Superior temporal gyrus (tissue), 1 donor: Measurements from ENCODE around the gene CBARP.

Source experiments
- DNase-seq: peaks from one replicate; pipeline ENCODE4 v3.0.0-alpha.2; 2016; ENCODE audit errors: extremely low spot score

The CBARP gene, protein sequence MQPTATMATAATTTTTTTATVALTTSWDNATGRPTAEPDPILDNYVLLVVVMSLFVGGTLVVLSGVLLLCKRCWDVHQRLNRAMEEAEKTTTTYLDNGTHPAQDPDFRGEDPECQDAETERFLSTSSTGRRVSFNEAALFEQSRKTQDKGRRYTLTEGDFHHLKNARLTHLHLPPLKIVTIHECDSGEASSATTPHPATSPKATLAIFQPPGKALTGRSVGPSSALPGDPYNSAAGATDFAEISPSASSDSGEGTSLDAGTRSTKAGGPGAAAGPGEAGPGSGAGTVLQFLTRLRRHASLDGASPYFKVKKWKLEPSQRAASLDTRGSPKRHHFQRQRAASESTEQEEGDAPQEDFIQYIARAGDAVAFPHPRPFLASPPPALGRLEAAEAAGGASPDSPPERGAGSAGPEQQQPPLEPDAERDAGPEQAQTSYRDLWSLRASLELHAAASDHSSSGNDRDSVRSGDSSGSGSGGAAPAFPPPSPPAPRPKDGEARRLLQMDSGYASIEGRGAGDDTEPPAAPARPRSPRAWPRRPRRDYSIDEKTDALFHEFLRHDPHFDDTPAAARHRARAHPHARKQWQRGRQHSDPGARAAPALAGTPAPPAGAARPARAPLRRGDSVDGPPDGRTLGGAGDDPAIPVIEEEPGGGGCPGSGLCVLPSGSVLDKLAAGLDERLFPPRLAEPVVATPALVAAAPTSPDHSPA

DNA sequence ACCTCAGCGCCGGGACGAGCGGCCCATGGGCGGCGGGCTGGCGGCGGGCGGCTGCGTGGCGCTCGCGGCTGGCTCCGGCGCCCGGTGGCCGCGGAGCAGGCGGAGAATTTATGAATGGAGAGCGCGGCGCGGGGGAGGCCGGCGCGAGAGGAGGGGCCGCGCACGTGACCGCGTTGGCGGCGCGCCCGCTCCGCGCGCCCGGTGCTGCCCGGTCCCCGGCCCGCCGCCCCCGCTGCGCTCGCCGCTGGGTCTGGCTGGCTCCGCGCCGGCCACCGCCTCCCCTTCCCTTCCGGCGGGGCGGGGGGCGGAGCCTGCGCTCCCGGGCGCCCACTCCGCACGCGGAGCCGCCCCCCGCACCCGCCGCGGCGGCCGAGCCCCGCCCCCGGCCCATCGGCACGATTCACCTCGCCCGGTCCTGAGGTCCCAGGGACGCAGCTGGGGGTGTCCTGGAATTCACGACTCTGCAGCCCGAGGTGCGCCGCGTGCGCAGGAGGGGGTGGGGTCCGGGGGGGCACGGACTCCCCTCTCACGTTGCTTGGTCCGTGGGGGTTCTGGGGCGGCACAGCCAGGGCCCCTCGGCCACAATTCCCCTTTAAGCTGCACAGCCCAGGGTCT is at the start of gene CBARP:
CBARP (minus strand) TSS at position 252 of the 615 bp plus-strand sequence. CDS start 1,905 bp downstream, outside the sequence.
- DNase-seq = no peak

DNA sequence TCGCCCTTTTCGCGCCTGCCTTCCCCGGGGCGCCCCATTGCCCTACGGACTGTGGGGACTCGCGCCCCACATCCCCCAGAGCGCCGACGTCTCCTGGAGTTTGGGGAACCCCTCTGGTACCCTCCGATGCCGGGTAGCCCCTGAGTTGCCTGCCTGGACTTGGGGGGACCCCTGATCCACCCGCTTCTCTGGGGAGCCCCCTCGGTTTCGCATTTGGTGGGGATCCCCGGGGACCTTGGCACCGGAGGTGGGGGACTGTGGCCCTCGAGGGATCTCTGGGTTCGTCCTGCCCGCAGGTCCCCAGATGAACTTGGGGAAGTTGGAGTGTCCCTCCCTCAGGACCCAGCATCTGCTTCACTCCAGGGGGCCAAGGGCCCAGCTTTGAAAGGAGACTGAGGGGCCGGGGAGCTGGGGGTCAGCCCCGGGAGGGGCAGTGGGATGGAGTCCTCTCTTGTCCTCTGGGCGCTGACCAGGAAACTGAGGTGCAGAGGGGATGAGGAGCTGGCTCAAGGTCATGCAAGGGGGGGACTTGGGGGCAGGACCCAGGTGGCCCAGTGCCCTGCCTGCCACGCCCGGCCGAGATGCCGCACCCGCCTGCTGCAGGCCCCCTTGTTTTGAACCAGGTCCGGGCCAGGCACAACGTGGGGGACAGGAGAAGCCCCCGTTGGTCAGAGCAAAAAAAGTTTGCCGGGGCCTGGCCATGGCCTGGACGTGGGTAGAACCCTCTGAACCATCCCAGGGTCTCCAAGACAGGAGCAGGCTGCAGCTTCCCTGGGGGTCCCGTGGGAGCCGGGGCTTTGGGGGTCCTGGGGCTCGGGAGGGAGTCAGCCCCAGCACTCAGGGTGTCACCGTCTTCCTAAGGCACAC is 48.9 kb upstream of the CBARP start:
- DNase-seq = no peak

DNA sequence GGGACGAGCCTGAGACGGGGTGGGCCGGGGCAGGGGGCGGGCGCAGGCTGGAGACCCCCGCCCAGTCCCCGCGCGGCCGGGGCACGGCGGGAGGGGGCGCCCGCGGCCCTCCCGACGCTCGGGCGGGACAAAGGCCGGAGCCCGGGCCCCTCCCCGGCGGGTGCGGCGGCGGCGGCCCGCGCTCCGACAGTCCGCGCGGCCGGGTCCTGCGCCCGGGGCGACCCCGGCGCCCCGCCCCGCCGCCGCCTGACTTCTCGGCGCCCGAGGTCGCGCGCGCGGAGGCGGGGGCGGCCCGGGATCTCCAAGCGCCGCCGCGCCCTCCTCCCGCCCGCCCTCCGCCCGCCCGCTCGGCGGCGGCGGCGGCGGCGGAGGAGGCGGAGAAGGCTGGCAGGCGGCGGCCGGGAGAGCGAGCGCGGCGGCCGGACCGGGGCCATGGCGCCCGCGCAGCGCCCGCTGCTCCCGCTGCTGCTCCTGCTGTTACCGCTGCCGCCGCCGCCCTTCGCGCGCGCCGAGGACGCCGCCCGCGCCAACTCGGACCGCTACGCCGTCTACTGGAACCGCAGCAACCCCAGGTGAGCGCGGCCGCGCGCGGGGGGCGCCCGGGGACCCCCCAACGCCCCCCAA is 48.0 kb upstream of the CBARP start, which contains the start of gene EFNA2:
EFNA2 (plus strand) TSS at position 137 of the 624 bp plus-strand sequence; CDS start at position 433, 296 bp downstream.
- no peak for DNase-seq

DNA sequence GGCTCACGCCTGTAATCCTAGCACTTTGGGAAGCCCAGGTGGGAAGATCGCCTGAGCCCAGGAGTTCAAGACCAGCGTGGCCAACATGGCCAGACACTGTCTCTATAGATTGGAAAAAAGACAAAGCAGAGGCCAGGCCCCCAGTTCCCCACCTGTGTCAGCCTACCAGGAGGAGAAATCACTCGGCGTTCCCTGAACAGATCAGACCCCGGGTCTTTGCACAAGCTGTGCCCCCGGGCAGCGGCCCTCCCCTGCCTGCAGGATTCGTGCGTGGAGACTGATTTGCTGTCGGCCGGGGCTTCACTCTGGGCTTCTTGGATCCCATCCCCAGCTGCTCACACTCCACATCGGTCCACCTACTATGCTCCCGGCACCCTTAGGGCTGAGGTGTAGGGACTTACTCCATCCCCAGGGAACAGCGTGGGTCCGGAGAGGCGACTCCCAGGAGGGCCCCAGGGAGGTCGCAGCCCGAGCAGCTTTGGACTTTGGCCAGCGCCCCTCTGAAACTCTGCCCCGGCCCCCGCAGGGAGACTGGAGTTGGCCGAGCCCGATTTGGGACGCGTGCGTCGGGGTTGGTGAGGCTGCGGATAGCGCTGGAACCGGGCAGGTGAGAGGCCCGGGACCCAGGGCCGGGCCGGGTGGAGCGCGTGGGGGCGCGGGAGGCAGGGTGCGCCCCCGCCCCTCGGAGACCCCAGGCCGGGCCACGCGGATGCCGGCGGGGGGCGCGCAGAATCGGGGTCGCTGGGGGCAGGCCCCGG is 47.4 kb upstream of the CBARP start:
- no peak for DNase-seq

DNA sequence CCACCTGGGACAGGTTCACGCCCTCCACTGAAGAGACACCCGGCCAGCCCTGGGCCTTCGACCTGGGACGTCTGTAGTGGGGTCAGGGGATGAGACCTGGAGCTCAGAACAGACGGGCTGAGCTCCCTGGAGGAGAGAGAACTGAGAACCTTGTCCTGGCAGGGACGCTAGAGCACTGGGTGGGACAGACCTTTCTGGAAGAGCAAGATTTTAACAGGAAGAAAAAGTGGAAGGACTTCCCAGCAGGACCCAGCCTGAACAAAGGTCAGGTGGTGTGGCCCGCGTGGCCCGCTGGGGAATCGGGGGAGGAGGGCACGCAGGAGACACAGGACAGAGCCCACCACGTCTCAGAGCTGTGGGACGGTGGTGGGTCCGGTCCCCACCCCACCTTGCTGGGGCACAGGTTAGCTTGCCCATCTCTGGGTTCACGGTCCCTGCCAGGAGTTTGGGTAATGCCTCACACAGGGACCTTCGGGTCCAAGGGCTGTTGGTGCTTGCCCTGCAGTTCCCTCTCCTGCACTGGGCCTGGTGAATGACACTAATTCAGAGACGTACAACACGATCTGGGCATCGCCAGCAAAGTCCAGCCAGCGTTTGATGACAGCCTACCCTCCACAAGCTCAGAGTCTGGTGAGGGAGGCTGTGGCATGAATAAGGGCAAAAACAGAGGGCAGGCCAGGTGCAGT is 46.6 kb upstream of the CBARP start:
- DNase-seq = no peak

DNA sequence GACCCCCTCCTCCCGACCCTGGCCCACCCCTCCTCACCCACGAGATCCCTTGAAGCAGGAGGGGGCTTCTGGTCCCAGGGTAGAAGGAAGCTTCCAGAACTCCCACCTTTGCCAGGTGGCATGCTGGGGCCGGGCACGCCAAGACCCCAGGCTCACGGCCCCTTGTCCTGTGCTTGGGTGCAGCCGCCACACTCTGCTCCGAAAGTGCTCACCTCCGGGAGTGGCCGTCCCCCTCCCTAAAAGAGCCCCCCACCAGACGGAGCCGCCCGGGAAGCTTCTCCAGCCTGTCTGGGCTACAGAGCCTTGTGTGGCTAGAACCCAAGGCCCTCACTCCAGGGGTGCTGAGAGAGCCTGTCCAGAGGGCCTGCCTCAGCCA is 46.1 kb upstream of the CBARP start:
- no peak for DNase-seq

DNA sequence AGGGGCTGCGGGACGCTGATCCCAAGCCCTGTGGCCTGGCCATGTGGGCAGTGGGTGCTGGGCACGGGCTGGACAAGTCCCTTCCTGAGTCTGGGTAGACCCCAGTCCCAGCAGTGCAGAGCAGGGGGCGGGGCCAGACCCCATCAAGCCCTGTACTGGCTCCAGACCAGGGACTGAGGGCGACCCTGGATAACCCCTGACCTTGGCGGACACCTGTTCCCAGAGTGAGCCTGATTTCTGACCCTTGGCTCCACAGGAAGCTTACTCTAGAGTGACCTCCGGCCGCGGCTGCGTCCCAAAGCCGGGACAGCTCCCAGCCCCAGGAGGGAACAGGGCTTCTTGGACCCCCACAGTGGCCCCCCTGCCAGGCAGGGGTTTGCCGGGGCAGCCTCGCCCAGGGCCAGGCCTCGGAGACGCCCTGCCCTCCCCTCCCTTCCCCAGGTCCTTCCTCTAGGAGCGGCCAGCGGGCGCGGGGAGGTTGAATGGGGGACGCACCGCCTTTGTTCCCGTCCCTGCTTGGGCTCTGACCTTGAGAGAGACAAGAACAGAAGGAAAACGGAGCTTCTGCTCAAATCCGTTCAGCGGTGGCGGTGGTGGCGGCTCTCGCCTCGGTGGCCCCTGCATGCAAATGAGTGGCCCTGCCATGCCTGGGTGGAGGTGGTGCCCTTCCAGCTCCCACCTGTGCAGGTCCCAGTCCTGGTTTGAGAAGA is 45.6 kb upstream of the CBARP start:
- no peak for DNase-seq

DNA sequence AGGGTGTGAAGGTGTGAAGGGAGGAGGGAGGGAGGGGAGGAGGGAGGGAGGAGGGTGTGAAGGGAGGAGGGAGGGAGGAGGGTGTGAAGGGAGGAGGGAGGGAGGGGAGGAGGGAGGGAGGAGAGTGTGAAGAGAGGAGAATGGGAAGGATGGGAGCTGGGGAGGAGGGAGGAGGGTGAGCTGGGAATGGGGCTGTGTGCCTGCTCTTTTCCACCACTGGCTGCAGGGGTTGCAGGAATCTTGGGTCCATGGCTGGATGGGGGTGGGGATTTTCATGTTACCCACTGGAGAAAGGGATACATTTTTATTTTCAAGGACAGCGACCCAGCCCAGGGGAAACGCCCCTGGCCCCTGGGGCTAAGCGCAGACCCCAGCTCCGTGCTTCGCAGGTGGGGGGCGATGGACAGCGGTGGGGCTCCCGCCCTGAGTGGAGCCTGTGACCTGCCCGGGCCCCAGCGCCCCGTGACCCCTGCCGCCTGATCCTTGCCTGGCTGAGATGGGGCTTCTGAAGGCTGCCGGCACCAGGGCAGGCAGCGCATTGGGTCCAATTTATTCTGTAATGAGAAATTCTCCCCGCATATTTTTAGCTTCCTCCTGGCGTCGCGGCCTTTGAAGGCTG is 44.9 kb upstream of the CBARP start:
- no peak for DNase-seq

DNA sequence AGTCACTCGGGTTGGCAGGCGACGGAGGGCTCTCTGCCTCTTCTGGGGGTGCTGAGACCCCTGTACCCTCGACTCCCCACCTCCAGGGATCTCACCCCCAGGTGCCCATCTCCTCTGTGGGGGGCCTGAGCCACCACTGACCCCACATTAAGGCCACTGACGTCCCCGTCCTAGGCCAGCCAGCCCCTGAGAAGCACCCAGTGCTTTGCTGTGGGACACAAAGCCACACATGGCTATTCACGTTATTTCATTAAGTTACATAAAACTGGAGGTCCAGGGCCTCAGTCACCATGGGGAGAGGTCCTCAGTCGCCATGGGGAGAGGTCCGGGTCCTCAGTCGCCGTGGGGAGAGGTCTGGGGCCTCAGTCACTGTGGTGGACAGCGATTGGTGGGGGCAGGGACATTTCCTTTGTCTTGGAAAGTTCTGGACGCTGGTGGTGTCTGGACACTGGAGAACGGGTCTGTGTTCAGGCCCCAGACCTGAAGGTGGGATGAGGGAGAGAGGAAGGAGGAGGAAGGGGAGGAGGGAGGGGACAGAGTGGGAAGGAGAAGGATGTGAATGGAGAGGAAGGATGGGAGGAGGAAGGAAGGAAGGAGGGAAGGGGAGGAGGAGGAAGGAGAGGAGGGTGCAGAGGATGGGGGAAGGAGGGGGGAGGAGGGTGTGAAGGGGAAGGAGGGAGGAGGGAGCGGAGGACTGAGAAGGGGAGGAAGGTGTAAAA is 43.9 kb upstream of the CBARP start:
- no peak for DNase-seq

DNA sequence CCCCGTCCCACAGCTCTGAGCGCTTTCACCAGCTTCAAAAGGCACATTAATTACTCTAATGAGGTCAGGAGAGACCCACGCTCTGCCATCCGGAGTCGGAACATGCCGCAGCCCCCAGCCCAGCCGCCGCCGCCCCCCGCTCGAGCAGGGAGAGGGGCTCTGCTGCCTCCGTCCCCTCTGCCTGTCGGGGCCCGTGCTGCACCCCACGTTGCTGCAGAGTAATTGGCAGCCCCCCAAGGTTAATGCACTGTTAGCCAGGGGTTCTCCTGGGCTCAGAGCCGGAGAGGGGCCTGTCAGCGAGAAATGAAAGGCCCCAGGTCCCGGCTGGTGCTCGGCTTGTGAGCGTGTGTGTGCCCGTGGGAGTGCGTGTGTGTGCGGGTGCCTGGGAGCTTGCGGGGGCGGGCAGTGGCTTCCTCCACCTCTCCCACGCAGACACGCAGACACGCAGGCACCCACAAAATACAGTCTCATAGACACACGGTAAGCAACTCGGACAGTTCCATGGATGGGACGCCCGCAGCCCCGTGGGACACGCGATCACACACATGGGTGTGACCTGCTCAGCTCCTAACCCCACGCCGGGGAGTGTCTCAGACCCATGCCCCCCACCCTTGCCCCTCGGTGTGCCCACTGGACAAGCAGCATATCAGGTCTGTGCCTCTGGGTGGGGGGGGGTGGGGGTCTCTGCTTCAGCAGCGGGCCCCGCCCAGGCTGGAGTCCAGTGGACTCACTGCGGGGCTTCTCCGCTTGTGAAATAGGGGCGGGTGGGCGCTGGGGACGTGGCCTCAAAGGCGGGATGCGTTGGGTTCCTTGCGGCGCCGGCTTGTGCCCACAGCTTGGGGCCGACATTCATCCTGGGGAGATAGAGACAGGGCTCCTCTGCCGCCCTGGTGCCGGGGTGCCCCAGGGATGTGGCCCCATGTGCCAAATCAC is 43.1 kb upstream of the CBARP start:
- no peak for DNase-seq

DNA sequence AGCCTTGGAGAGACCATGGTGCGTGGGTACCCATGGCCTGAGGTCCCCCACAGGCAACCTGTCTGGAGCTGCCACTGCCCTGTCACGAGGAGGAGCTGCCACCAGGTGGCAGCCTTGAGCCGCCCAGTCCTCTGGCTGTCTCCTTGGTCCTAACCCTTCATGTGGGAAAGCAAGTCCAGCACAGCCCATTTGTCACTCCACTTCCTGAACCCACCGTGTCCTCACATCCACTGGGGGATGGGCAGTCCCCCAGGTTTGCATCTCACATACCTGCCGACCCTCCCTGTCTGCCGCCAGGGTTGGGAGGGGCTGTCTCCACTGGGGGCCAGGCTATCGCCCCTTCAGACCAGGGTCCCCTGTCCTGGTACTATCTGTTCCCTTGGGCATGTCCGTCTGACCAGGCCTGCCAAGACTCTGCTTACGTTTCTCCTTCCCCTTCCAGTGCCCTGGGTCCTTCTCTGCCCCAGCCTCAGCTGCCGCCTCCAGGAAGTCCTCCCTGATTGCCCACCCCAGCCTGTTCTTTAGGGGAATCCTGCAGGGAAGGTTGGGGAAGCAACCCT is 42.1 kb upstream of the CBARP start:
- peak; percentile 92 for DNase-seq

DNA sequence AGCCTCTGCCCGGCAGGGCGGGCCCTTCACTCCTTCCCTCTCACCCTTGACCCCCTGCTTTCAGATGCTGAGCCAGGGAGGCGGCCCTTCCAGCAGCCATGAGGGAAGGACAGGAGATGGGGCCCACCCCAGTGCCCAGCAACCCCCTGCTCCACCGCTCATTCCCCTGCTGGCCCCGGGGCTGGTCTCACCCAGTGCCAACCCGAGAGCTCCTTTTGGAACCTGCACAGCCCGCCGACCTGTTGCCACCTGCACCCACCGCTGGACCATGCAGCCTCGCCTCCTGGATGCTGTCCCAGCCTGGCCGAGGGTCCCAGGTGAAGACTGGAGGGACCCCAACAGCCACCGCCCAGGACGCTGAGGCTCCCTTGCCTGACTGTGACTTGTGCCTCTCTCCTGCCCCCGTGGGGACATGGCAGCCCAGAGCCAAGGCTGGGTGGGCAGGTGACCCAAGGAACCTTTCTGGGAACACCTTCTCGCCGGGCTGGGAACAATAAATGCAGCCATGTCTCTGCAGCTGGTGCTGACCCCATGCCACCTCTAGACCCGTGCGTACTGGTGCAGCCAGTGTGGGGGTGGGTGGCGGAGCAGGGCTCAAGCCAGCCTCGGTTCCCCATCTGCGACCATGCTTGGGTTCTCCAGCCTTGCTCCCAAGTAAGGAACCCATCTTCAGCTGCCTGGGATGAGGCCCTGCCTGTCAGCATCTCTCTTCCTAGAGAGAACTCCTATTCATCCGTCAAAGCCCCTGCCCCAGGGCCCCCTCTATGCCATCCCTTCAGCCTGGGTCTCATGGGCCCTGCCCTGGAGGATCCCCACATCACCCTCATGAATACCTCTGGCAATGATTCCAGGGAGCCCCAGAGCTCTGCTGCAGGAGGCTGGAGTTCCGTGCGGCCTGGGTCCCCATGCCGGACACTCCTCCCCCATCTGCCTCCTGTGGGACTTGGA is 41.2 kb upstream of the CBARP start:
- no peak for DNase-seq

DNA sequence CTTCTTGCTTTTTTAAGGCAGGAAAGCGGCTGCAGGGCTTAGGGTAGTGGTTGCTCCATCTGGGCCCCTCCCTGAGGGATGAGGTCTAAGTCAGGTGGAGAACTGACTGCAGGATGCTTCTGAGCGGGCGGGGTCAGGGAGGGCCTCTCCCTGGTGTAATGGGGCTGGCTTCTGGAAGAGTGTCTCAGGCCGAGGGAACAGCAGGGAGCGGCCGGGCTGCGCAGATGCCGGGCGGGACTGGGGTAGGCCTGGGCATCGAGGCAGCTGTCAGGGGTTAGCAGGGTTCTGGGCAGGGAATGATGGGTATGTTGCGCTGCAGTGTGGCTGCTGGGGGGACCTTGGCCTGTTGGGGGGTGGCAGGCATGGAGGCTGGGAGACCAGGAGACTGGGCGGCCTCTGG is 40.3 kb upstream of the CBARP start:
- DNase-seq = no peak

DNA sequence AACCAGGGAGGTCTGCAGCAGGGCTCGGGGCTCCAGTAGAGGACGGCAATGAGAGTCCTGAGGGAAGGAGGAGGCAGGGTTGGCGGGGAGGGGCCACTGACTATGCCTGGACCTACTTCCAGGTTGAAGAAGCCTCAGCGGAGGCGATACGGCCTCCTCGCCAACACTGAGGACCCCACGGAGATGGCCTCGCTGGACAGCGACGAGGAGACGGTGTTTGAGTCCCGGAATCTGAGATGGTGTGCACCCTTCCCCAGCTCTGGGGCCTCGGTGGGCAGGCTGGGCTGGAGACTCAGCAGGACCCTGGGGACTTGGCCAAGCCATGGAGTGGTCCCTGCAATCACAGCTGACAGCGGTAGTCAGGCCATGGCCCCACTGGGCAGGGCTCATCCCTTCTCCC is 39.3 kb upstream of the CBARP start:
- no peak for DNase-seq

DNA sequence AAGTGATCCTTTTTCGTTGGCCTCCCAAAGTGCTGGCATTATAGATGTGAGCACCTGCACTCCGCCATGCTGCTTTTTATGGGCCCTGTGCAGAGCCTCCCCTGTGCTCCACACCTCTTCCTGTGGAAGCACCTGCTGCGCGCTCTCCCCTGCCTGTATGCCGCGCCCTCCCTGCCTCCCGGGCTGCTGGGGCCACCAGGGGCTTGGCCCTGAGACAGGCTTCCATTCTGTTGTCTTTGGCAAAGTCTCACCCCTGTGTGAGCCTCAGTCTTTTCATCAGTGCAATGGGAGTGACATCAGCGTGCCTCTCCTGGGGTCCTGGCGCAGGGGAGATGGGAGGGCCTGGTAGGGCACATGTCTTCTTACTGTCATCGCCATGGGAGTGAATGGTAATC is 38.8 kb upstream of the CBARP start:
- DNase-seq = no peak
